GM18873 (cell line): Measurements from ENCODE around the gene HSPH1.

Experiments
- ATAC-seq: cut with Tn5 transposase; IDR thresholded peaks from one replicate; pipeline ENCODE4 v1.9.1; 2021; ENCODE audit warnings: mild to moderate bottlenecking, moderate library complexity, moderate number of reproducible peaks; ENCODE audit not compliant: unreplicated experiment, low FRiP score

HSPH1 gene

GRCh38 chr13:31161557-31162150 lies at the start of gene HSPH1:
Gene HSPH1, minus strand, starts transcription at chr13:31161904. Its CDS starts 322 bp downstream, at chr13:31161582.
- peak; percentile 81 for ATAC-seq

GRCh38 chr13:31209841-31210210 lies 48.1 kb upstream of the HSPH1 start:
- no peak for ATAC-seq

- ATAC-seq: no peak
Measured at GRCh38 chr13:31209172-31209840, 47.6 kb upstream of the HSPH1 start.

GRCh38 chr13:31208559-31209122 lies 46.9 kb upstream of the HSPH1 start:
- ATAC-seq: no peak

GRCh38 chr13:31207661-31208552 lies 46.2 kb upstream of the HSPH1 start:
- no peak for ATAC-seq

GRCh38 chr13:31204592-31204991 lies 42.9 kb upstream of the HSPH1 start:
- ATAC-seq: no peak

GRCh38 chr13:31201341-31202031 lies 39.8 kb upstream of the HSPH1 start:
- ATAC-seq: no peak

- ATAC-seq: peak; percentile 17
Measured at GRCh38 chr13:31200637-31200971, 38.9 kb upstream of the HSPH1 start.

- ATAC-seq: peak; percentile 82
Measured at GRCh38 chr13:31199849-31200636, 38.3 kb upstream of the HSPH1 start, which contains the start of gene B3GLCT. Gene B3GLCT, plus strand, starts transcription at chr13:31199975. Its CDS starts 110 bp downstream, at chr13:31200085.

GRCh38 chr13:31199527-31199848 lies 37.8 kb upstream of the HSPH1 start:
- ATAC-seq: peak; percentile 25

- no peak for ATAC-seq
Measured at GRCh38 chr13:31198519-31198918, 36.8 kb upstream of the HSPH1 start.

GRCh38 chr13:31196992-31197391 lies 35.3 kb upstream of the HSPH1 start:
- ATAC-seq: no peak

GRCh38 chr13:31195616-31196015 lies 33.9 kb upstream of the HSPH1 start:
- ATAC-seq: no peak

GRCh38 chr13:31192306-31192705 lies 30.6 kb upstream of the HSPH1 start:
- no peak for ATAC-seq

GRCh38 chr13:31191748-31192147 lies 30.0 kb upstream of the HSPH1 start:
- ATAC-seq: no peak

GRCh38 chr13:31184981-31185645 lies 23.4 kb upstream of the HSPH1 start:
- ATAC-seq: no peak

- ATAC-seq: no peak
Measured at GRCh38 chr13:31184451-31184850, 22.7 kb upstream of the HSPH1 start.

GRCh38 chr13:31182987-31183386 lies 21.3 kb upstream of the HSPH1 start:
- ATAC-seq: no peak

GRCh38 chr13:31179754-31180153 lies 18.1 kb upstream of the HSPH1 start:
- no peak for ATAC-seq
